ENCODE results near the gene INSRR. TPM values are rescaled to one million over a fixed set of nuclear protein-coding genes. Genes with fewer than 3 reads are reported as not detected.

The INSRR gene
- total RNA-seq, 1 experiment from 2014 or later = not detected

DNA sequence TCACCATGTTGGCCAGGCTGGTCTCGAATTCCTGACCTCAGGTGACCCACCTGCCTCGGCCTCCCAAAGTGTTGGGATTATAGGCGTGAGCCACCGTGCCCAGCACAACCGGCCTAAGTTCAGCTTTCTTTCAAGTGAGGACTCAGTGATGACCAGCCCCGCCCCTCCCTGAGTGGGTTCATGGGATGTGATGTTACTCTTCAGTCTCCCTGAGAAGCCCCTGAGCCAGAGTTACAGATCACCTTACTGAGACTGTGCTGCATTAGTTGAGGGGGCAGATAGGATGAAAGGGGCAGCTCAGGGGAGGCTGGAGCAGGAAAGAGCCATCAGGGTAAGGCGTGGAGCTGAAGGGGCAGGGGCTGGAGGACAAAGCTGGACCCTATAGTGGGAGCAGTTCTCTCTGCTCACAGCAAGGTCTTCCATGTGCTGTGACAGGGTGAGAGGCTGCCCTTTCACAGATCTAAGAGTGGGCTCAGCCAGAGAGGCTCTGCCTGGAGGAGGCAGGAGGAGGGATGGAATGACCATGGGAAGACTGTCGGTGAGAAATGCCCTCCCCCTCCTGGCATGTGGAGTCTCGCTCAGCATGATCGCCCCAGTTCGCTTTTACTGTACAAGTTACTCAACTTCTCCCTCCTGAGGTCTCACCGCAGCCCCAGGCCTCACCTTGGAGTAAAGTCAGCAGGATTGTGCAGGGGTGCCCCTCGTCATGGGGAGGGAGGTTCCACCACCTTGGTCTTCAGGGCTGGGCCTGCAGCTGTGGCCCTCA is 55.6 kb downstream of the INSRR start:
- H3K4me1 ChIP-seq (ENCODE audit: control insufficient read depth, insufficient read depth, low read length) = no peaks in the 10 kb centered on the region
- in situ Hi-C loops (cut with HindIII; ENCODE audit: low pct_unique_long_range_greater_than_20kb, low sequenced_read_pairs) = no loop called here
- no peak overlapping the region for H3K4me3 ChIP-seq (ENCODE audit: low read depth in 2 of 2, low read length in 2 of 2)
- H3K9me3 ChIP-seq (ENCODE audit: control insufficient read depth, insufficient read depth, low read depth, low read length) = no peaks in the 10 kb centered on the region
- no peaks in the 10 kb centered on the region for H3K27me3 ChIP-seq (ENCODE audit: control insufficient read depth, insufficient read depth, low read length)
- ChIA-PET CTCF (no interaction called here), POLR2A (no interaction called here)
- no peak for TF ChIP-seq TCF7L2 (IDR thresholded peaks at IDR 0.05; ENCODE audit: low read depth, low read length)
- no TSS peak for BruUV-seq (replicated peaks)
- intact Hi-C loops (cut with micrococcal nuclease; ENCODE audit: unreplicated experiment) = no loop called here
- DNase-seq (ENCODE audit: low read depth, low spot score) (no peak), ATAC-seq (no peak)
- peaks cover 8% of the 10 kb centered on the region; the same call in 1 of the 2 replicates for H3K36me3 ChIP-seq (ENCODE audit: control insufficient read depth, insufficient read depth, low read length)
- H3K27ac ChIP-seq (ENCODE audit: low read length) = no peak overlapping the region

DNA sequence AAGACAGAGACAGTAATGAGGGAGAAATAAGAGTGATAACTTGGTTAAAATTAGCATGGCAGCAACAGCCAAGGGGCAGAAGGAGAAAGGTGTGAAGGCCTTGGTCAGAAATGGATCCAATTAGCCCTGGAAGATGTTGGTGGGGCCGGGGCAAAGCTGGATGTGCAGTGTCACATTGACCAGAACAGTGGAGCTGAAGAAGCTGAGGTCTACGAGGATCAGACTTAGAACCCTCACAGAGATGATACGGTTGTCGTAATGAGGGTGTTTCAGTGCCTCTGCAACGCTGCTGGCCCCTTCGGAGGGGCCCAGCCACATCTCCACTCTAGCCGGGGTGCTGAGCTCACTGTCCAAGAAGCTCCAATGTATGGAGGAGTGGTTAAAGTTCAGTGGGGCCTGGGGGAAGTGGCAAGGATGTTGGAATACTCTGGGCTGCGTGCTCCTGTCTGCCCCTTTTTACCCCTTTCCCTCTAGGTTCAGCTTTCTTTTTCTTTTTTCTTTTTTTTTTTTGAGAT is 56.4 kb downstream of the INSRR start:
- DNase-seq (ENCODE audit: low read depth, low spot score) (no peak), ATAC-seq (no peak)
- no peak overlapping the region for H3K4me3 ChIP-seq (ENCODE audit: low read depth in 2 of 2, low read length in 2 of 2)
- POLR2A ChIA-PET = interaction anchor here (0.7 kb wide), 1 partner anchor 209 kb away, joined by 3 read pairs; no protein-coding TSS in a partner anchor
- intact Hi-C loops (cut with micrococcal nuclease; ENCODE audit: unreplicated experiment) = no loop called here
- BruUV-seq (replicated peaks) = no TSS peak
- CTCF ChIA-PET = interaction anchor here (1.2 kb wide), 1 partner anchor 88 kb away, joined by 4 read pairs; no protein-coding TSS in a partner anchor
- H3K36me3 ChIP-seq (ENCODE audit: control insufficient read depth, insufficient read depth, low read length) = peaks cover 10% of the 10 kb centered on the region; the same call in 1 of the 2 replicates
- no peaks in the 10 kb centered on the region for H3K9me3 ChIP-seq (ENCODE audit: control insufficient read depth, insufficient read depth, low read depth, low read length)
- no peaks in the 10 kb centered on the region for H3K27me3 ChIP-seq (ENCODE audit: control insufficient read depth, insufficient read depth, low read length)
- no peak for TF ChIP-seq REST (IDR thresholded peaks at IDR 0.05; ENCODE audit: insufficient read depth in 1 of 2, low read depth in 2 of 2, low read length in 1 of 2)
- H3K4me1 ChIP-seq (ENCODE audit: control insufficient read depth, insufficient read depth, low read length) = no peaks in the 10 kb centered on the region
- H3K27ac ChIP-seq (ENCODE audit: low read length) = no peak overlapping the region
- in situ Hi-C loops (cut with HindIII; ENCODE audit: low pct_unique_long_range_greater_than_20kb, low sequenced_read_pairs) = no loop called here

GRCh38 chr1:156801409-156802121 is 57.4 kb downstream of the INSRR start:
- Histone ChIP-seq H3K36me3 (ENCODE audit: control insufficient read depth, insufficient read depth, low read length) (peaks cover 16% of the 10 kb centered on the region; the same call in 1 of the 2 replicates), H3K4me3 (ENCODE audit: low read depth in 2 of 2, low read length in 2 of 2) (no peak overlapping the region), H3K27me3 (ENCODE audit: control insufficient read depth, insufficient read depth, low read length) (no peaks in the 10 kb centered on the region), H3K4me1 (ENCODE audit: control insufficient read depth, insufficient read depth, low read length) (no peaks in the 10 kb centered on the region), H3K27ac (ENCODE audit: low read length) (no peak overlapping the region), H3K9me3 (ENCODE audit: control insufficient read depth, insufficient read depth, low read depth, low read length) (no peaks in the 10 kb centered on the region)
- CTCF ChIA-PET = interaction anchor here (1.0 to 2.3 kb wide), 3 partner anchors 59 to 112 kb away, joined by 4 to 7 read pairs (median 4); partner anchors contain the start of gene NTRK1
- ATAC-seq = no peak
- no peak for DNase-seq (ENCODE audit: low read depth, low spot score)
- POLR2A ChIA-PET = interaction anchor here (1.0 kb wide), 1 partner anchor 55 kb away, joined by 3 read pairs; no protein-coding TSS in a partner anchor
- no peak for TF ChIP-seq SIN3A (IDR thresholded peaks at IDR 0.05; ENCODE audit: borderline replicate concordance, insufficient read depth, low read depth, low read length)
- no peak for TF ChIP-seq CTCF (IDR thresholded peaks at IDR 0.05)
- TF ChIP-seq REST (IDR thresholded peaks at IDR 0.05; ENCODE audit: insufficient read depth in 1 of 2, low read depth in 2 of 2, low read length in 1 of 2) = no peak
- no peak for TF ChIP-seq POLR2AphosphoS5 (IDR thresholded peaks at IDR 0.05; ENCODE audit: low read depth, low read length)
- TF ChIP-seq TCF7L2 (IDR thresholded peaks at IDR 0.05; ENCODE audit: low read depth, low read length) = no peak
- in situ Hi-C loops (cut with HindIII; ENCODE audit: low pct_unique_long_range_greater_than_20kb, low sequenced_read_pairs) = no loop called here
- BruUV-seq (replicated peaks) = no TSS peak
- intact Hi-C loops (cut with micrococcal nuclease; ENCODE audit: unreplicated experiment) = loop anchor here (2.0 kb wide), 1 partner anchor 59 kb away; the partner anchor contains the start of gene NTRK1
